Inferior parietal cortex (tissue), 1 donor: ENCODE results near the gene LRBA.
"Not testable (repeated sequence)": the region's sequence is repeated elsewhere in the genome, so short reads cannot be mapped to it uniquely, and the experiment has no call there.

Source experiments
- DNase-seq: peaks from one replicate; pipeline ENCODE4 v3.0.0-alpha.2; 2016; ENCODE audit errors: extremely low spot score

Gene LRBA

DNA sequence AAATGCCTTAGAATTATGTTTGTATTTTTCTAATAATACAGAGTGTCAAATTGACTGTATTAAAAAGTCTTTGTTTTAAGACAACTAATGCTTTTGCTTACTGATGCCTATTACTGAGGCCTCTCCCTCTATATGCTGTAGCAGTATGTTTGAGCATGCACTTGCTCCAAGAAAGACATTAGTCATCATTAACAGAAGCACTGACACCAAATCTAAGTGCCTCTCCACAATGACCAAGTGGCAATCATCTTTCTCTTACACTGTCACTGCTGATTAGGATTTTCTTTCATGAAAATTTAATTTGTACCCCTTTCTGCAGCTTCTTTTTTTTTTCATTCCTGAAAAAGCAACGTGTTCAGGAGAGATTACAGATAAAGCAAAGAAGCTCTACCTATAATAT is 444.2 kb downstream of the LRBA start:
- DNase-seq: no peak

DNA sequence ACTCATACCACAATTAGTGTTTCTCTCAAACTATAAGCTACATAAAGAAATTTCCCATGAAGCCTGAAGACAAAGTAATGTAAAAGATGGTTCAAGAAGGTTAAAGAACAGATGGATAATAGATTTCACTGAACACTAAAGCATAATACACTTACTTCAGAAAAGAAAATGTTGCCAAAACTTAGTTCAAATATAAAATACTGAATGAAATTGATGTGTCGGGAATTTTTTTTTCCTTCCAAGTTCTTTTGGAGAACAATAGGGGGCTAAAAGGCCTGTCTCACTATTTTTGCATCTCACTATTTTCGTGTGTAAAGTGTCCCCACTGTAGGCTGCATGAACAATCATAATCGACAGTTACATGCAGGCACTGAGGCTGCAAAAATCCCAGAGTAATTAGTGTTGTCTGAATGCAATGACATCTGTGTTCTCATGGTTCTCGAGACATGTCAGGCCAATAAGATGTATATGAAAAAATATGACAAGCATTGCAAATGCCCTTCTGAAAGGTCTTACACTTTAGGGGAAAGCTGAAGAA is 445.0 kb downstream of the LRBA start:
- DNase-seq: no peak

DNA sequence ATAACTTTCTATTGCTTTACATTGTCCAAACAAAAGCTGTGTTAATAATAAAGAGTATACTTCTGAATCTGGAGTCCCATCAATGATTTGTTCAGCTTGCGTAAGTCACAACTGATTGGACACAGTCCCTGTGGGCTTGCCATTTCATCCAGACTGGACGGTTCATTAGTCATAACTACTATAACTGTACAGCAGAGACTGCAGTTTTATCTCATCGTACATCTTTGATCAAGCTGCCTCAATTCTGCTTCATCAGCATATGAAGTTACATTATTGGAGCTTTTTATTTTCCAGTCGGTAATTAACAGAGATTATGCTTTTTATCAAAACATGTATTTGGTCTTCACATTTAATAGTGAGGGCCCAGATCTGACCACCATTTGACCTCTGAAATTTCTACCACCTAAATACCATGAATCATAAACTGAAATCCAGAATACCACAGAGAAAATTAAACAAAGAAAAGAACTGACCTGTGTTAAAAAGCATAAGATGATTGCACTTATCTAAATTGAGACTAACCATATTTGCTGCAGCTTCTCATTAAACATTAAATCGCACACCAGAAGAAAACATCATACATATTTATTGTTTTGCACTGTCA is 445.6 kb downstream of the LRBA start:
- no peak for DNase-seq

DNA sequence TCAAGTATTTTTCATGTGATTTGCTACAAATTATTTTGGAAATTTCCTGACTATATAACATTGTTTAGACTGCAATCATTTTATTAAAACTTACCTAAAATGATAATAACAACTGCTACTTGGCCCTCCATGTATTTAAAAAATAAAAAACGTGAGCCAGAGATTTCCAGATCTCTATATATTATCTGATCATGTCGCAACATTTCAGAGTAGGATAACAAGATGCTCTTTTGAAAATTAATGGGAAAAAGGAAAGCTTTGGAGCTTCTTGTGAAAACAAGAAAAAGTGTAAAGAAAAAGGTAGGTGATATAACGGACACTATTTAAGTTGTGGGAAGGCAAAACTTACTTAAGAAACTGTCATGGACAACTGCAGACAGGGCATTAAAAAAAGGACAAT is 448.0 kb downstream of the LRBA start:
- DNase-seq: no peak

DNA sequence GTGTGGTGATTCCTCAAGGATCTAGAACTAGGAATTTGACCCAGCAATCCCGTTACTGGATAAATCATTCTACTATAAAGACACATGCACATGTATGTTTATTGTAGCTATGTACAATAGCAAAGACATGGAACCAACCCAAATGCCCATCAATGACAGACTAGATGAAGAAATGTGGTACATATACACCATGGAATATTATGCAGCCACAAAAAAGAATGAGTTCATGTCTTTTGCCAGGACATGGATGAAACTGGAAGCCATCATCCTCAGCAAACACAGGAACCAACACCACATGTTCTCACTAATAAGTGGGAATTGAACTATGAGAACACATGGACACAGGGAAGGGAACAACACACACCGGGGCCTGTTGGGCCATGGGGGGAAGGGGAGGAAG is 450.1 kb downstream of the LRBA start:
- not testable (repeated sequence) for DNase-seq

DNA sequence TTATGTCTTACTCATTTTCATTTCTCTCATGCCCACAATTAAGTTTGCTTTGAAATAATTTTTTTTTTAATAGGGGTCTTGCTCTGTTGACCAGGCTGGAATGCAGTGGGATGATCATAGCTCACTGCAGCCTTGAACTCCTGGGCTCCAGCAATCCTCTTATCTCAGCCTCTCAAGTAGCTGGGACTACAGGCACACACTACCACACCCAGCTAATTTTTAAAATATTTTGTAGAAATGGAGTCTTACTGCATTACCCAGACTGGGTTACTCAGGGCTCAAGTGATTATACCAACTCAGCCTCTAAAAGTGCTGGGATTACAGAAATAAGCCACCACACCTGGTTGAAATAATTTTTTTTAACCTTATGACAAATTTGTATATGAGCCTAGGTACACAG is 452.3 kb downstream of the LRBA start:
- DNase-seq: no peak

DNA sequence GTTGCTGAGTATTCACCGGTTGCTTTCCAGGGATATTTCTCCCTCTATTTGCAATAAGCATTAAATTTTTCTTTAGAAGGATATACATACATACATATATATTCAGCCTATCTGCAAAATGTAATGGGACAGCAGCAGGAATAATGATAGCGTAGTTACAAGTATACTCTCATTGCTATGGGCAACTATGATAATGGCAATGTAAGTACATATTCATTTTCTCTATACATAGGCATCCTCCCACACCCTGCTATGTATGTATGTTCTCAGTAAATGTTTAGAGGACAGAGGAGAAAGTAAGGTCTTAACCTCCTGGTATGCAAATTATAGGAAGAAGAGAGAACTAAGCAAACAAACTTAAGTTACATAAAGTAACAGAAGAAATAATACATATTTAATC is 452.8 kb downstream of the LRBA start:
- no peak for DNase-seq

DNA sequence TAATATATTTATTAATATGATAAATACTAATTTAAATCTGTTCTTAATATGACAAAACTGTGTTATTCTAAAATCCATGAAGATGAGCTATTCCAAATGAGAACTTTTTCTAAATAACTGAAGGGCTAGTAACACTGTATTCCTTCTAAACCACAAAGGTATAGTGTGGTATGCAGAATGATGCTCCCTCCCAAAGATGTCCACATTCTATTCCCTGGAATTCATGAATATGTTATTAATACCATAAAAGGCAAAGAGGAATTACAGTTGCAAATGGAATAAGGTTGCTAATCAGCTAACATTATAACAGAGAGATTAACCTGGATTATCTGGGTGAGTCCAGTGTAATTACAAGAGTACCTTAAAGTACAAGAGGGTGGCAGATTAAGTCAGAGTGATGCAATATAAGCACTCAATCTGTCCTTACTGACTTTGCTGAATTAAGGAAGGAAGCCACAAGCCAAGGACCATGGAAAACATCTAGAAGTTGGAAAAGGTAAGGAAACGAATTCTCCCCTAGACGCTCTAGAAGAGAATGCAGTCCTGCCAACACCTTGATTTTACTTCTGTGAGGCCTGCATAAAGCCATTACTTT is 453.8 kb downstream of the LRBA start:
- DNase-seq: no peak

DNA sequence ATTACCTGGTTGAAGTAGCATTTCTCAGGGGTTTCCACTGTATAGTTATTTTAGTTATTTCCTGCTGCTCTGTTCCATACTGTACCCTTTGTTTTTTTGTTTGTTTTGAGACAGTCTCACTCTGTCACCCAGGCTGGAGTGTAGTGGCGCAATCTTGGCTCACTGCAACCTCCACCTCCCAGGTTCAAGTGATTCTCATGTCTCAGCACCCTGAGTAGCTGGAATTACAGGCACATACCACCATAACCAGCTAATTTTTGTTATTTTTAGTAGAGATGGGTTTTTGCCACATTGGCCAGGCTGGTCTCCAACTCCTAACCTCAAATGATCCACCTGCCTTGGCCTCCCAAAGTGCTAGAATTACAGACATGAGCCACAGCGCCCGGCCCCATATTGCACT is 457.3 kb downstream of the LRBA start:
- not testable (repeated sequence) for DNase-seq

DNA sequence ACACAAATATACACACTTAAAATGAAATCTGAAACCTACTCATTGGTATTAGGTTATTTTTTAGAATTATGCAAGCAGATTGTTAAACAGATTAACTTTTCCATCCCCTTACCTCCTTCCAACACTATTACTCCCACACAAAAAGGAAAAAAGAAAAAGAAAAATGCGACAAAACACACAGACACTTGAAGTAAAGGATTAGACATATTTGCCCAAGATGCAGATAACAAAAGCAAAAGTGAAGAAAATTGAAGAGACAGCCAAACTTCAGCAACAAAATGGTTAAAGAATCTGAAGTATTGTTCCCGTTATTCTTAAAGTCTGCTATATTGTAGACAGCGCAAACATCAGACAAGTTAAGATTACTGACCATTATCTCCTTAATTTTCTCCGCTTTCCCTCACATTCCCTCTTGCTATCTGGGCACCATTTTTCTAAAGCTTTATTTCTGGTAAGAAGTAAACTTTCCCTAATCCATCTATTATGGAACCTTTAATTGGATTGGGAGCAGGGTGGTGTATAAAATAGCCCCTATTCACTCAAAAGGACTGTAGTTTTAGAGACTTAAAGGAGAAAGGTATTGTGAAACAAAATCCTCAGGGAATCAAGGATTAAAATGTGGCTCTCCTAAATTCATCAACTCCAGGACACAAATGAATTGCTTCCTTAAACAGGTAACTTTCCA is 467.8 kb downstream of the LRBA start:
- DNase-seq: no peak

DNA sequence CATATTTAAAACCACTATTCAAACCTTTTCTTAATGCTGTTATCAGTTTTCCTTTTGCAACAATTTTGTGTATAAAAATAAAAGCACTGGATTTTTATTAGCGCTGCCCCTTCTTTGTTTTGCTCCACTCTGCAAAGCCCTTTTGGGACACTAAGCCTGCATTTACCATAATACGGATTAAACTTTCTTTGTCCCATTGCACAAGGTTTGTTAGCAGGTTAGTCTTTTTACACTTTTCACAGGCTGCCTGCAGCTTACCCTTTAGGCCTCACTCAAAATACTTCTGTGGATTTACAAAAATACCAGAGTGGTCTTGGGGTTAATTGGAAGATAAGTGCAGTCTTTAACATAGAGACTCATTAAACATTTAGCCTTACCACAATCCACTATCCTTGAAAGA is 468.8 kb downstream of the LRBA start:
- DNase-seq: no peak

DNA sequence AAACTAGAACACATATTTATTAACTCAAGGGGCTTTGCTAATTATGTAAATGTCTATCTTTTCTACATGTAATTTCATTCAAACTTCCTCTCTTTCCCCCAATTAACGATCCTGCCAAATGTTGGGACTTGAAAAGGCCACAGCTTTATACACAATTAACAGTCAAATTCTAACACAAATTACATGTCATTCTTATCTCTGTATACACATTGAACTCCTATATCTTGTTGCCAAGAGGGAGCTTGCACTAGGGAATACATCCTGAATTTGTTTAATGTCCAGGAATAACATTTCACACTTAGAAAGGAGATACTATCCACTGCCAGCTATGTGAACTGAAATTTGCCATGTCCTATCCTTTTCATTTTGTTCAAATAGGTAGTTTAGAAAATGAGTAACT is 472.0 kb downstream of the LRBA start:
- no peak for DNase-seq

DNA sequence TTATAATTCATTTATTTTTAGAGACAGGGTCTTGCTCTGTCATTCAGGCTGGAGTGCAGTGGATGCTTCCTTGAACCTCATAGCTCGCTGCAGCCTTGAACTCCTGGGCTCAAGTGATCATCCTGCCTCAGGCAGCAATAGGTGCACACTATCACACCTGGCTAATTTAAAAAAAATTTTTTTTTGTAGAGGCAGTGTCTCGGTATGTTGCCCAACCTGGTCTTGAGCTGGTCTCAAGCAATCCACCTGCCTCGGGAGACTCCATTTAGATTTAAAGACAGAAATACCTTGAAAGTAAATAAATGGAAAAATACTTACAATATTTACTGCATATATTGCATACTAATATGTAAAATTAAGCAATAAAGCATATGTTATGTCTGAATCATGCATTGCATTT is 473.4 kb downstream of the LRBA start:
- DNase-seq: no peak

DNA sequence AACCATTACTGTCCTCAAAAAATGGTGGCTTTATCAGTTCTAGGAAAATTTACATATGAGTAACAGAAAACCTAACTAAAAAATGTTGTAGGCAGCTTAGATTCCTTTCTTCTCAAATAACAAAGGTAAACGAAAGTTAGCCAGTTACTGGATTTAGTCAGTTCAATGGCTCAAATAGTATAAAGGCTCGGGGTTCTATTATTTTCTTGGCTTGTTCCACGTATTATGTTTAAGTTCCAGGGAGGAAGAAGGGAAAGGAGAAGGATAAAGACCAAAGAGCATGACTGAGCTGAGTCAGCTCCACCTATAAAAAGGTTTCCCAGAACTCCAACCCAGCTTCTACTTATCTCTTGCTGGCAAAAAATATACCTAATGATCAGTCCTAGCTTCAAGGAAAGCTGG is 474.1 kb downstream of the LRBA start:
- no peak for DNase-seq

DNA sequence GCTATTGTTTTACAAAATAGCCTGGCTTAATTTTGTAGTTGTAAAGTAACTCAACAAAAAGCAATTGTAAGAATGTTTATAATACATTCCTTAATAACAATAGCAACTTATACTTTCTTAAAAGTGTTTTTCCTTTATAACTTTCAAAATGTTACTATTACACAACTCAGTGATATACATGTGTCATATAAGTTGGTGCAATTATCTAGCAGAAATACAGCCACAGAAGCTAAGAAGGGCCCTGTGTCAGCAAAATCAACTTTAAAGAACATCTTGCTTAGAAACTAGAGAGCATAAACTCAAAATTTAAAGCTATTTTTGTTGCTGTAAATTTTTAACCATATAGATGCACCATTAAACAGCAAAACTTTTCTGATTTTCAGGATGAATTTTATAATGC is 474.5 kb downstream of the LRBA start:
- DNase-seq: no peak

DNA sequence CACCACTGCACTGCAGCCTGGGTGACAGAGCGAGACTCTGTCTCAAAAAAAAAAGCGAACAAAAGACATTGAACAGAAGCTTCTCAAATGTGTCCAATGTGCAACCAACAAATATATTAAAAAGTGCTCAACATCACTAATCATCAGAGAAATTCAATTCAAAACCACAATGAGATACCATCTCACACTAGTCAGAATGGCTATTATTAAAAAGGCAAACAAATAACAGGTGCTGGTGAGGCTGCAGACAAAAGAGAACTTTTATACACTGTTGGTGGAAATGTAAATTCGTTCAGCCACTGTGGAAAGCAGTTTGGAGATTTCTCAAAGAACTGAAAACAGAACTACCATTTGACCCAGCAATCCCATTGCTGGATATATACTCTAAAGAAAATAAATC is 477.2 kb downstream of the LRBA start:
- DNase-seq: not testable (repeated sequence)

DNA sequence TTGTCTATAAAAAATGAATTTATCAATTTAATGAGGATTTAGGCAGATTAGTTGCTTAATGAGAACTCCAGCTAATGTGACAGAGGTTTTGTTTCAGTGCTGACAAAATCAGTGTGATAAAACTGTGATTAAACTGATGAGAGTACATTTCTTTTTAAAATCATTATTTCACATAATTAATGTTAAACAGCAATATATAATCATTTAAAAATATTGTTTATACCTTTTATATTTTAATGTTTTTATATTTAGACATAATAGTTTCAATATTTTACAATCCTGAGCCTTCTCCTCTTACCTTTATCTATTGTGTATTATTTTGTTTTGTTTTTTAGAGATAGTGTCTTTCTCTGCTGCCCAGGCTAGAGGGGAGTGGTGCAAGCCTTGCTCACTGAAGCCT is 480.3 kb downstream of the LRBA start:
- DNase-seq: no peak

DNA sequence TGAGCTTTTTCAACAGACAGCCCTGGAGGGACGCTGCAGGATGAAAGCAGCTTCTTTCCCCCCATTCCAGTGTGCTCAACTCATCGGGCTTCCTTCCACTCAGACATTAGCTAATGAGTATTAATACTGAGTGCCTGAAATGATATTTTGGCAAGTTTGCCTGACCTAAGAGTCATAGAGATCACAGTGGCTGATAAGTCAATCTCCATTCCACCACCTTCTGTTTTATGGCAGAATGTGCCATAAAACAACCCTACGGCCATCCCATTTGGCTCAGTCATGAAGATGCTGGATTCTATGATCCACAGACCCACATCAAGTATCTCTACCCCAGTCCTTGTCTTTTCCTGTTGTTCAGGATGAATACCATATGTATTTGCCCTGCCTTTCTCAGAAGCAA is 481.4 kb downstream of the LRBA start:
- DNase-seq: no peak

DNA sequence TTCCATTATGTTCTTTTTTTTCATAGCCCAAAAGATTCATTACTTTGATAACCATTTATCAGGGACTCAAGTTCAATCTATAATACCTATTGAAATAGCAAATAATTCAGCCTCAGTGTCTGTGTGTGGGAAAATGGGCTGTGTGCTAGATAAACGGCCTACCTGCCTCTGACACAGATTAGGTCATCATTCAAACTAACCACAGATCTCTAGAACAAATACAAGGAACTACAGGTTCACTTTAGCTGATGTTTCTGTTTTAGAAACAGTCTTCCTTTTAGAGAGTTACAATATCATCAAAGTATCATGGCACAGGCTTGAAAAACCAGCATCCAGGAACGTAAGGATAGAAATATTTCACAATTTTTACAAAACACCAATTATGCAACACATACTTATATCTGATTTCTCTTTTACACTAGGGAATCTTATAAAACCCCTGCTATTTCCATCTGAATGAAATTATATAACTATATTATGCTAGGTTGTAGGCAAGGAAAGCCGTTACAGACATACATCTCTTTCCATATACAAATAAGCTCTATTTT is 489.7 kb downstream of the LRBA start:
- DNase-seq: no peak

DNA sequence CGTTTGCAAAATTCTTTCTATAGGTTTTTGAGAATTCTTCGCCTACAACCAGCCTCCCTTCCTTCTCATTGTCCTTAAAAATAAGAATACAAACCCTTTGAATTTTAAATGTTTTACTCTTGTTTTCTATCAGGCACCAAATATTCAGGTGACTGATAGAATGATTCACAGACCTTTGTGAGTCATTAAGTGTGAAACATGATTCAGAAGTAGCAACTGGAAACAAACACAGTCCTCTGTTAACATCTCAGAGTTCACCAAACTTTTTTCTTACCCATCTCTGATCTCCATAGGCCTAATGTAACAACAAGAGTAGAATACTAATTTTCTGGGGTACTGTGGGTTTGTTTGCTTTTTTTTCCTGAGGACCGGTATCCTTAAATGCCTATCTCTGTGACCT is 496.5 kb downstream of the LRBA start:
- no peak for DNase-seq

DNA sequence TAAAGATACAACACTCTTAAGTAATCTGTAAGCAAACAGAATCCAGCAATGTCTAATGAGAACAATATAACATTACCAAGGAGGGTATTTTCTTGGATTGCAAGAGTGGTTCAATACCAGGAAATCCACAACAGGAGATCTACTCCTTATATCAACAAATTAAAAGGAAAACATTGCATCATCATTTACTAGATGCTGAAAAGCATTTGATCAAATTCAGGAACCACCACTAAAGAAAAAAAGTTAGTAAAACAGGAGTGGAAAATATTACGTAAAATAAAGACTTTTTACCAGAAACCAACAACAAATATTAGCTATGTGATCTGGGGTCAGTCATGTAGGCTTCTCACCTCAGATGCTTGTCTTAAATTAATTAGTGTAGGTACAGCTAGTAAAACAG is 499.9 kb downstream of the LRBA start:
- no peak for DNase-seq

DNA sequence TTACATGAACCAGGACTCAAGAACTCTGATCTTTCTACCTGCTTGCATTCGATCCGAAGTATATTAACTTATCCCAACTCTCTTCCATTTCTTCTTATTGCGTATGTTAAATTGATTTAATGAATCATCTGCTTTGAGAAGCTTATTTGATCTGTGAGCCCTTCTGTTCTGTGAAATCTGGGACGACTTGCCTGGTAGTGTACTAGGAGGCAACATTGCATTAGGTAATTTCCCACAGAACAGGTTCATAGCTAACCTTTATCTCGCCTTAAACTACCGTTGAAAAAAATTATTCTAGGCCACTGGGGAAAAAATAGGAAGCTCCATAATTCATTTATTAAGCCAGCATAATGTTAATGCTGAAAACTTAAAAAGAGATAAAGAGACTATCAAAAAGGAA is 500.4 kb downstream of the LRBA start:
- DNase-seq: no peak
